HEK293T (cell line): ENCODE data around the gene RRAS2.

ENCODE experiments used
- CTCF ChIA-PET: fragments of 350-600 bp; formaldehyde crosslinking; extraction: SDS; loops from one replicate; lab custom pipeline; 2021; ENCODE audit warnings: antibody characterized with exemption, inconsistent platforms; lab: Yijun Ruan, JAX
- POLR2A ChIA-PET: fragments of 350-600 bp; formaldehyde crosslinking; extraction: SDS; loops from one replicate; lab custom pipeline; 2020; ENCODE audit warnings: antibody characterized with exemption, inconsistent platforms; lab: Yijun Ruan, JAX
- DNase-seq: peaks from one replicate; pipeline ENCODE4 v3.0.0; 2012; ENCODE audit warnings: mixed read lengths; ENCODE audit errors: extremely low spot score
- ARNT ChIP-seq: fragments of 450-650 bp; IDR thresholded peaks from 2 replicates; pipeline ENCODE4 v1.6.1; 2017; ENCODE audit warnings: mild to moderate bottlenecking
- BHLHE40 ChIP-seq: fragments of 450-650 bp; IDR thresholded peaks from 2 replicates; pipeline ENCODE4 v1.6.1; 2016; ENCODE audit warnings: mild to moderate bottlenecking, moderate library complexity, borderline replicate concordance
- CTBP1 ChIP-seq: fragments of 450-650 bp; IDR thresholded peaks from 2 replicates; pipeline ENCODE4 v1.6.1; 2016; ENCODE audit warnings: borderline replicate concordance
- ELF4 ChIP-seq: fragments of 450-650 bp; IDR thresholded peaks from 2 replicates; pipeline ENCODE4 v1.6.1; 2017; ENCODE audit warnings: antibody characterized with exemption
- FOXA1 ChIP-seq: fragments of 450-650 bp; IDR thresholded peaks from 2 replicates; pipeline ENCODE4 v1.6.1; 2016; ENCODE audit warnings: mild to moderate bottlenecking
- FOXK2 ChIP-seq: fragments of 450-650 bp; IDR thresholded peaks from 2 replicates; pipeline ENCODE4 v1.6.1; 2016; ENCODE audit warnings: mild to moderate bottlenecking
- FOXM1 ChIP-seq: fragments of 450-650 bp; IDR thresholded peaks from 2 replicates; pipeline ENCODE4 v1.6.1; 2017; ENCODE audit warnings: mild to moderate bottlenecking, borderline replicate concordance
- HDGF ChIP-seq: fragments of 450-650 bp; IDR thresholded peaks from 2 replicates; pipeline ENCODE4 v1.6.1; 2017; ENCODE audit warnings: antibody characterized with exemption, borderline replicate concordance
- L3MBTL2 ChIP-seq: fragments of 450-650 bp; conservative IDR thresholded peaks from 2 replicates; pipeline ENCODE4 v1.6.1; 2016; ENCODE audit warnings: mild to moderate bottlenecking
- LEF1 ChIP-seq: fragments of 450-650 bp; IDR thresholded peaks from 2 replicates; pipeline ENCODE4 v1.6.1; 2017; ENCODE audit warnings: mild to moderate bottlenecking, borderline replicate concordance
- NFRKB ChIP-seq: fragments of 450-650 bp; IDR thresholded peaks from 2 replicates; pipeline ENCODE4 v1.6.1; 2016; ENCODE audit warnings: mild to moderate bottlenecking, moderate library complexity
- SP1 ChIP-seq: fragments of 450-650 bp; IDR thresholded peaks from 2 replicates; pipeline ENCODE4 v1.6.1; 2017
- SUZ12 ChIP-seq: fragments of 450-650 bp; IDR thresholded peaks from 2 replicates; pipeline ENCODE4 v1.6.1; 2016; ENCODE audit warnings: mild to moderate bottlenecking
- TARDBP ChIP-seq: fragments of 450-650 bp; IDR thresholded peaks from 2 replicates; pipeline ENCODE4 v1.6.1; 2016
- ZNF384 ChIP-seq: fragments of 450-650 bp; IDR thresholded peaks from 2 replicates; pipeline ENCODE4 v1.6.1; 2016
- TF ChIP-seq, protein P1 (sequence below): fragments of 450-650 bp; IDR thresholded peaks from 2 replicates; pipeline ENCODE4 v1.6.1; 2016

The RRAS2 gene

GRCh38 chr11:14264966-14265365 is 94.0 kb downstream of the RRAS2 start:
- CTCF ChIA-PET = no interaction called here
- TF ChIP-seq FOXK2 (no peak), LEF1 (no peak), TARDBP (no peak), ZNF384 (no peak), SUZ12 (no peak), SP1 (no peak), NFRKB (no peak), FOXM1 (no peak)
- TF ChIP-seq, protein P1, sequence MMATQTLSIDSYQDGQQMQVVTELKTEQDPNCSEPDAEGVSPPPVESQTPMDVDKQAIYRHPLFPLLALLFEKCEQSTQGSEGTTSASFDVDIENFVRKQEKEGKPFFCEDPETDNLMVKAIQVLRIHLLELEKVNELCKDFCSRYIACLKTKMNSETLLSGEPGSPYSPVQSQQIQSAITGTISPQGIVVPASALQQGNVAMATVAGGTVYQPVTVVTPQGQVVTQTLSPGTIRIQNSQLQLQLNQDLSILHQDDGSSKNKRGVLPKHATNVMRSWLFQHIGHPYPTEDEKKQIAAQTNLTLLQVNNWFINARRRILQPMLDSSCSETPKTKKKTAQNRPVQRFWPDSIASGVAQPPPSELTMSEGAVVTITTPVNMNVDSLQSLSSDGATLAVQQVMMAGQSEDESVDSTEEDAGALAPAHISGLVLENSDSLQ = no peak
- POLR2A ChIA-PET = no interaction called here
- no peak for DNase-seq

DNA sequence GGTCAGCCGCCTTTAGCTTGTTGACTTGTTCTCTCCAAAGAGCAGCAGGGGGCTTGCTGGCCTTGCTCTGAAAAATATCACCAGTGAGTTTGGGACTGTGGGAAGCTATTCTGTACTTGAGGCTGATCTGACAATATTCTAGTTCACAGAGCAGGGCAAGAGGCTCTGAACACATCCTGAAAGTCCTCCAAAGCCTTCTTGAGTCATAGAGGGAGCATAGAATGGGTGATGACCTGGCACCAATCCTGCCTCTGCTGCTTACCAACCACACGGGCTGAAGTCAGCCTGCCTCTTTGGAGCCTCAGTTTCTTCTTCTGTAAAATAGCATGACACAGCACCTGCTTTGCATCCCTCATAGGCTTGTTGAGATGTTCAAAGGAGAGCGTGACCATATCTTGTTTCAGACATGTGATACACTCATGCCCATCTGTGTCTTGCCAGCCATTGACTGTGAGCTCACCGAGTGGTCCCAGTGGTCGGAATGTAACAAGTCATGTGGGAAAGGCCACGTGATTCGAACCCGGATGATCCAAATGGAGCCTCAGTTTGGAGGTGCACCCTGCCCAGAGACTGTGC is 96.6 kb downstream of the RRAS2 start:
- TF ChIP-seq FOXK2 = no peak
- TF ChIP-seq TARDBP = no peak
- no peak for TF ChIP-seq SUZ12
- TF ChIP-seq BHLHE40 = no peak
- TF ChIP-seq HDGF = no peak
- TF ChIP-seq NFRKB = no peak
- TF ChIP-seq, protein P1 = no peak
- no peak for DNase-seq
- ChIA-PET POLR2A (no interaction called here), CTCF (no interaction called here)

DNA sequence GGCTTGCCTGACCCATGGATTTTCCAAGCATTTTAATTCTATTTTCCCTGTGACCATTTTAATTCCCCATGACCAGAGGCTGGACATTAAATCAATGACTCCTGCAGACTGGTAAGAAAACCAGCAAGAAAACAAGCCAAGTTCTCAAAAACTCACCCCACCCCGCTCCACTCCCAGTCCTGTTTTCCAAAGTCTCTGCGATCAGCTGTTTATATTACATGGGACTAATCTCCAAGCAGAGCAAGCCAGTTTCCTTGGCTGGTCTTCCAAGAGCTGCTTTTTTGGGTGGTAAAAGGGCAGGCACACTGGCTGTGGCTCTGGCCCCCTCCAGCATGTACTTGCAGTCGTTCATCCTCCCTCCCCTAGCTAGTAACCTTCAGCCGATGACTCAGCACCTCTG is 97.9 kb downstream of the RRAS2 start:
- DNase-seq = no peak
- TF ChIP-seq FOXA1 = no peak
- TF ChIP-seq, protein P1 = no peak
- TF ChIP-seq BHLHE40 = no peak
- no peak for TF ChIP-seq ZNF384
- no peak for TF ChIP-seq TARDBP
- no peak for TF ChIP-seq CTBP1
- TF ChIP-seq LEF1 = no peak
- TF ChIP-seq SP1 = no peak
- TF ChIP-seq ARNT = no peak
- no peak for TF ChIP-seq L3MBTL2
- TF ChIP-seq FOXM1 = no peak
- no peak for TF ChIP-seq ELF4
- TF ChIP-seq FOXK2 = no peak
- TF ChIP-seq HDGF = no peak
- TF ChIP-seq SUZ12 = no peak
- no peak for TF ChIP-seq NFRKB
- POLR2A ChIA-PET = no interaction called here
- CTCF ChIA-PET = no interaction called here

GRCh38 chr11:14259878-14260277 is 99.1 kb downstream of the RRAS2 start:
- ChIA-PET POLR2A (no interaction called here), CTCF (no interaction called here)

DNA sequence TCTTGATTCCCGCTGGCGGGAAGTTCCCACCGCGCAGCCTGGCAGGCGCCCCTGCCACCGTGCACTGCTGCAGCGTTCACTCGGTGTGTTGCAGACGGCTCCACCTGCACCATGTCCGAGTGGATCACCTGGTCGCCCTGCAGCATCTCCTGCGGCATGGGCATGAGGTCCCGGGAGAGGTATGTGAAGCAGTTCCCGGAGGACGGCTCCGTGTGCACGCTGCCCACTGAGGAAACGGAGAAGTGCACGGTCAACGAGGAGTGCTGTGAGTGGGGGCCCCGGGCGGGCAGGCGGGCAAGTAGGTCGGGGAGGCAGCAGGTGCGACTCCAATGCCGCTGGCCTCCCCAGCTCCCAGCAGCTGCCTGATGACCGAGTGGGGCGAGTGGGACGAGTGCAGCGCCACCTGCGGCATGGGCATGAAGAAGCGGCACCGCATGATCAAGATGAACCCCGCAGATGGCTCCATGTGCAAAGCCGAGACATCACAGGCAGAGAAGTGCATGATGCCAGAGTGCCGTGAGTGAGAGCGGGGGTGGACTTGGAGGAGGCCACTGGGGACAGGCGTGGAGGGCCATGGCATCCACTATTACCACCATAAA is 99.7 kb downstream of the RRAS2 start:
- CTCF ChIA-PET = interaction anchor here (1.0 kb wide), 1 partner anchor 9 kb away, joined by 3 read pairs; no protein-coding TSS in a partner anchor
- POLR2A ChIA-PET = no interaction called here

More at GRCh38 chr11:14259878-14260277, 99.1 kb downstream of the RRAS2 start:
- TF ChIP-seq FOXM1 (no peak), L3MBTL2 (no peak), CTBP1 (no peak), SP1 (no peak)
- DNase-seq = no peak

More for the DNA sequence above, 99.7 kb downstream of the RRAS2 start:
- DNase-seq = no peak
- TF ChIP-seq L3MBTL2 (no peak), FOXK2 (no peak), SP1 (no peak), FOXA1 (no peak), FOXM1 (no peak), NFRKB (no peak), LEF1 (no peak), ELF4 (no peak), TARDBP (no peak), CTBP1 (no peak), ARNT (no peak), BHLHE40 (no peak), SUZ12 (no peak)
- TF ChIP-seq, protein P1 = no peak
